Astrocyte of the spinal cord (primary cell): ENCODE measurements around the gene OPRL1.

ENCODE experiments used
- DNase-seq: peaks from one replicate; pipeline ENCODE4 v3.0.0; 2011; ENCODE audit warnings: low read depth, low spot score
- H3K4me3 ChIP-seq: 2 replicates; pipeline ENCODE4 v1.5.1; 2011; ENCODE audit warnings: low read depth, mild to moderate bottlenecking, low read length, moderate library complexity
- CTCF ChIP-seq: IDR thresholded peaks from 2 replicates; pipeline ENCODE4 v1.5.1; 2012; ENCODE audit warnings: low read depth, mild to moderate bottlenecking, low read length, inconsistent platforms
- in situ Hi-C: cut with HindIII; loops from 2 replicates; pipeline ENCODE4 v1.10.0; 2017; ENCODE audit warnings: low sequenced_read_pairs

The OPRL1 gene

GRCh38 chr20:64035066-64035932 lies 44.6 kb upstream of the OPRL1 start:
- in situ Hi-C loops = no loop called here
- DNase-seq = no peak
- no peak overlapping the region for H3K4me3 ChIP-seq
- TF ChIP-seq CTCF = no peak

- H3K4me3 ChIP-seq = no peak within 1 kb of the TSS
- no peak for TF ChIP-seq CTCF
- in situ Hi-C loops = no loop called here
- no peak for DNase-seq
Observed at GRCh38 chr20:64035933-64036345, 43.9 kb upstream of the OPRL1 start, which contains the start of gene C20orf204. Gene C20orf204, plus strand, starts transcription at chr20:64036182. Its CDS starts 142 bp downstream, at chr20:64036324.

- DNase-seq = no peak
- no peak for TF ChIP-seq CTCF
- no peak overlapping the region for H3K4me3 ChIP-seq
- in situ Hi-C loops = no loop called here
Observed at GRCh38 chr20:64036346-64037198, 43.3 kb upstream of the OPRL1 start.

- no peak overlapping the region for H3K4me3 ChIP-seq
- in situ Hi-C loops = no loop called here
- no peak for DNase-seq
- no peak for TF ChIP-seq CTCF
Observed at GRCh38 chr20:64037199-64037497, 42.7 kb upstream of the OPRL1 start.

- no peak for TF ChIP-seq CTCF
- DNase-seq = no peak
- no peak overlapping the region for H3K4me3 ChIP-seq
- in situ Hi-C loops = no loop called here
Observed at GRCh38 chr20:64037498-64038213, 42.2 kb upstream of the OPRL1 start.

GRCh38 chr20:64038224-64038564 lies 41.7 kb upstream of the OPRL1 start:
- TF ChIP-seq CTCF = no peak
- no peak for DNase-seq
- in situ Hi-C loops = no loop called here
- H3K4me3 ChIP-seq = no peak overlapping the region
